CD4-positive, alpha-beta T cell (primary cell): ENCODE results near the gene SH3YL1. TPM values are rescaled to one million over a fixed set of nuclear protein-coding genes. Genes with fewer than 3 reads are reported as not detected.

Experiments used
- ATAC-seq: fragments of 200-7000 bp; cut with Tn5 transposase; one replicate; pipeline ENCODE4 v1.10.0; 2022; ENCODE audit warnings: mild to moderate bottlenecking; ENCODE audit not compliant: poor library complexity
- CTCF ChIA-PET: fragments of 350-600 bp; sonication (Branson Sonifier 250); formaldehyde crosslinking; loops from one replicate; lab custom pipeline; 2021; ENCODE audit warnings: antibody characterized with exemption, inconsistent platforms; lab: Charles Lee
- POLR2A ChIA-PET: fragments of 350-600 bp; sonication (Branson Sonifier 250); formaldehyde crosslinking; loops from one replicate; lab custom pipeline; 2021; ENCODE audit warnings: antibody characterized with exemption, inconsistent platforms; lab: Charles Lee
- DNase-seq, 14 experiments: peaks; one replicate each; pipeline ENCODE4 v3.0.0-alpha.2; 2013 to 2020; ENCODE audit warnings: mixed read lengths in 2 of 14
- H3K27ac ChIP-seq, 2 donors: one replicate each; pipeline versions ENCODE4 v1.5.1 to v1.7.0; 2013; ENCODE audit warnings: low read length in 2 of 2, low read depth in 1 of 2, mild to moderate bottlenecking in 1 of 2
- H3K27me3 ChIP-seq, 2 experiments: 1 replicate in 1 of 2; 2 replicates in 1 of 2; pipeline versions ENCODE4 v1.6.1 to v1.7.0; 2013; ENCODE audit warnings: low read length in 2 of 2, control low read depth in 1 of 2, mild to moderate bottlenecking in 1 of 2, moderate library complexity in 1 of 2; ENCODE audit not compliant: insufficient read depth in 2 of 2, control insufficient read depth in 1 of 2
- H3K36me3 ChIP-seq: one replicate; pipeline ENCODE4 v1.6.1; 2013; ENCODE audit warnings: low read length, control low read depth; ENCODE audit not compliant: insufficient read depth
- H3K4me1 ChIP-seq: one replicate; pipeline ENCODE4 v1.6.1; 2013; ENCODE audit warnings: low read length, control low read depth; ENCODE audit not compliant: insufficient read depth
- H3K4me3 ChIP-seq: one replicate; pipeline ENCODE4 v1.5.1; 2013; ENCODE audit warnings: mild to moderate bottlenecking, low read length, moderate library complexity
- H3K9me3 ChIP-seq, 2 experiments: 1 replicate in 1 of 2; 2 replicates in 1 of 2; pipeline versions ENCODE4 v1.6.1 to v1.7.0; 2013; ENCODE audit warnings: low read length in 2 of 2, mild to moderate bottlenecking in 2 of 2, control low read depth in 1 of 2, moderate library complexity in 1 of 2; ENCODE audit not compliant: control insufficient read depth in 1 of 2, insufficient read depth in 1 of 2
- H3K27ac Mint-ChIP-seq: one replicate; pipeline ENCODE4 v1.8.0; 2020; ENCODE audit warnings: mixed read lengths
- H3K27me3 Mint-ChIP-seq: one replicate; pipeline ENCODE4 v1.8.0; 2021; ENCODE audit warnings: mixed read lengths
- H3K36me3 Mint-ChIP-seq: one replicate; pipeline ENCODE4 v1.8.0; 2021; ENCODE audit warnings: low read depth, mixed read lengths
- H3K4me1 Mint-ChIP-seq: one replicate; pipeline ENCODE4 v1.8.0; 2021; ENCODE audit warnings: low read depth, mixed read lengths
- H3K4me3 Mint-ChIP-seq: one replicate; pipeline ENCODE4 v1.8.0; 2020; ENCODE audit warnings: mild to moderate bottlenecking, mixed read lengths
- H3K9me3 Mint-ChIP-seq: one replicate; pipeline ENCODE4 v1.8.0; 2020; ENCODE audit warnings: mixed read lengths
- intact Hi-C, 2 experiments: fragments of 100-400 bp; cut with DNase I in 1 of 2; cut with micrococcal nuclease in 1 of 2; formaldehyde crosslinking; loops; one replicate each; pipeline versions ENCODE4 v1.15.1 to v1.9.0; 2023 to 2025; cut with DNase I, micrococcal nuclease
- total RNA-seq, 174 experiments: library from RNA in 2 of 174; stranded (reverse) in 2 of 174; gene quantifications; one replicate each; pipeline ENCODE4 v1.2.3 and lab custom pipeline; 2021 to 2026
- TF ChIP-seq, protein P1 (sequence below): fragments of 200-600 bp; IDR thresholded peaks from one replicate; pipeline ENCODE4 v1.8.0; 2022; ENCODE audit warnings: antibody characterized with exemption, mild to moderate bottlenecking

The SH3YL1 gene
- total RNA-seq, 2 experiments from 2014 or later = 59.7 to 61.9 TPM

DNA sequence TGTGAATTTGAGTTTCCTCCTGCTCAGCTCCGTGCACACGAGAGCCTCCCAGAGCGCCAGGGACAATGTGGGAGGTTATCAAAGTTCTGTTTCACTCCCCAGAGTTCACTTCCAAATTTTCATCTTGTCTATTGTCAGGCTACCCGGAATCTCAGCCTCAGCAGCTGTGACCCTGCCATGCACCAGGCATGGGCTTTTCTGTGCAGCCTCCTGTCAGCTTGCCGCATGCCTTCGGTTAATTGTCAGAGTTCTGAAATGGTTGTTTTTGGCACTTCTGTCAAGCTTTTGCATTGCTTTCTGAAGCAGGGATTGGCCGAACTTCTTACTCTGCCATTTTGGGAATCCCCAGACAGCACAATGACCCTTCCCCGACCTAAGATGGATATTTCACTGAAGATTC, 60.4 kb downstream of the SH3YL1 start:
- intact Hi-C loops = loop anchor here in 1 of 2 experiments (2.0 kb wide), 1 partner anchor 21 kb away; no protein-coding TSS in a partner anchor
- Histone ChIP-seq H3K27ac (no peak overlapping the region), H3K9me3 (peaks cover 0 to 3% of the 10 kb centered on the region in 2 experiments), H3K27me3 (no peaks in the 10 kb centered on the region), H3K36me3 (no peaks in the 10 kb centered on the region), H3K4me3 (no peak overlapping the region), H3K4me1 (peaks cover 10% of the 10 kb centered on the region)
- ChIA-PET POLR2A (interaction anchor here (2.4 kb wide), 1 partner anchor 27 kb away, joined by 13 read pairs; no protein-coding TSS in a partner anchor), CTCF (no interaction called here)
- Mint-ChIP-seq H3K4me3 (no peak overlapping the region), H3K4me1 (peaks cover 20% of the 10 kb centered on the region), H3K27me3 (no peaks in the 10 kb centered on the region), H3K36me3 (no peaks in the 10 kb centered on the region), H3K27ac (no peak overlapping the region), H3K9me3 (no peaks in the 10 kb centered on the region)
- DNase-seq (no peak), ATAC-seq (no peak)
- TF ChIP-seq, protein P1, sequence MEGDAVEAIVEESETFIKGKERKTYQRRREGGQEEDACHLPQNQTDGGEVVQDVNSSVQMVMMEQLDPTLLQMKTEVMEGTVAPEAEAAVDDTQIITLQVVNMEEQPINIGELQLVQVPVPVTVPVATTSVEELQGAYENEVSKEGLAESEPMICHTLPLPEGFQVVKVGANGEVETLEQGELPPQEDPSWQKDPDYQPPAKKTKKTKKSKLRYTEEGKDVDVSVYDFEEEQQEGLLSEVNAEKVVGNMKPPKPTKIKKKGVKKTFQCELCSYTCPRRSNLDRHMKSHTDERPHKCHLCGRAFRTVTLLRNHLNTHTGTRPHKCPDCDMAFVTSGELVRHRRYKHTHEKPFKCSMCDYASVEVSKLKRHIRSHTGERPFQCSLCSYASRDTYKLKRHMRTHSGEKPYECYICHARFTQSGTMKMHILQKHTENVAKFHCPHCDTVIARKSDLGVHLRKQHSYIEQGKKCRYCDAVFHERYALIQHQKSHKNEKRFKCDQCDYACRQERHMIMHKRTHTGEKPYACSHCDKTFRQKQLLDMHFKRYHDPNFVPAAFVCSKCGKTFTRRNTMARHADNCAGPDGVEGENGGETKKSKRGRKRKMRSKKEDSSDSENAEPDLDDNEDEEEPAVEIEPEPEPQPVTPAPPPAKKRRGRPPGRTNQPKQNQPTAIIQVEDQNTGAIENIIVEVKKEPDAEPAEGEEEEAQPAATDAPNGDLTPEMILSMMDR = no peak

DNA sequence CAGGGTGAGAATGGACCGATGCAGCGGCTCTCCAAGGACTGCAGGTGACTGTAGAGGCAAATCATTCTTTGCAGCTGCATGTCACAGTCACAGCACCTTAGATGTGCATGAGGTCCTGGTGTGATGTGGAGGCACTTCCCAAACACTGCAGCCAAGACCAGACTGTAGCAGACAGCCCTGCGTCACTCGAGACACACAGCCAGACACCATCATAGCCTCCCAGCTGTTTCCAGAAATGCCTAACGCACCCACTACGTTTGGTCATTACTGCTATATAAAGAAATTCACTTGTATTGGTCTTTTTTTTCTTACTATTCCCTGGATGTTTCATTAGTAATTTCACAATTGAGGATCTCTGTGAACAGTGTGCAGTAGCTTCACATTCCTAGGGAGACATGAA, 60.9 kb downstream of the SH3YL1 start:
- peaks cover 20% of the 10 kb centered on the region for H3K4me1 Mint-ChIP-seq
- peaks cover 10% of the 10 kb centered on the region for H3K4me1 ChIP-seq
- no peaks in the 10 kb centered on the region for H3K36me3 Mint-ChIP-seq
- no peaks in the 10 kb centered on the region for H3K27me3 Mint-ChIP-seq
- H3K4me3 ChIP-seq = no peak overlapping the region
- H3K27ac Mint-ChIP-seq = peak overlapping the region; percentile 50
- no peak overlapping the region for H3K27ac ChIP-seq
- CTCF ChIA-PET = no interaction called here
- TF ChIP-seq, protein P1 = no peak
- peaks cover 0 to 3% of the 10 kb centered on the region in 2 experiments for H3K9me3 ChIP-seq
- intact Hi-C loops = loop anchor here in 1 of 2 experiments (2.0 kb wide), 1 partner anchor 20 kb away; no protein-coding TSS in a partner anchor
- peak; percentile 26 for ATAC-seq
- H3K9me3 Mint-ChIP-seq = no peaks in the 10 kb centered on the region
- no peak for DNase-seq
- peak overlapping the region; percentile 59 for H3K4me3 Mint-ChIP-seq
- H3K36me3 ChIP-seq = no peaks in the 10 kb centered on the region
- no peaks in the 10 kb centered on the region for H3K27me3 ChIP-seq
- POLR2A ChIA-PET = interaction anchor here (1.0 to 2.4 kb wide), 2 partner anchors 26 to 228 kb away, joined by 3 to 13 read pairs; no protein-coding TSS in a partner anchor

DNA sequence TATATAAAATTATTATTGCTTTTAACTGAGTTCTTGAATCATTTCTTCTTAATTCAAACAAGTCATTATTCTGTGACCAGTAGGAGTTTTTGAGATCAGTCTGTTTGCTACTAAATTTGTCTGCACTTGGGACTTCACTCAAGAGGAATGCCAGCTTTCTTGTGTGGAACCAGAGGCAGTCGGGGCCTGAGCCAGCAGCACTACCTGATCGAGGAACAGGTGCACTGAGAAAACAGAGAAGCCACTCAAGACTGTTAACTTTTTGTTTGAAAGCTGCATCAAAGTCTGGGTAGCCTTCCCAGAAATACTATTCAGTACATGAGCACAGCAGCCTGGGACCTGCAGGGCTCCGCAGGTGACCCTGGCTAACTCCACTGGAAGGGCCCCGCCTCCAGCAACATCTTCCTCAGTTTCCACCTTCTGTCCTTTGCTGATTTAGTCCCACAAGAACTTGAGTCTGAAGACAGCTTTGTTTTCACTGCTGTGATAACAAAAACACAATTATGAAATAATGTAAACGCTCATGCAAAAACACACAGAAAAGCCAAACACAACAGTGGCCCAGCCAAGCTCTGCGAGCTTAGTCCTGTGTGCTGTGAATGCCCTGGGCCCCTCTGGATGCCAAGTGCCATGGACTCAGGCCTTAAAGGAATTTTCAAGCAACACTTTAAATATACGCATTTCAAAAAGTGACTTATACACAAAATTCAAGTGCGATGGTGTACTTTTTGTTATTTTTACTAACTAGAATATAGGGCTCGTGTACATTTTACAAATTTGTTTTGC, 62.0 kb downstream of the SH3YL1 start:
- peaks cover 20% of the 10 kb centered on the region for H3K4me1 Mint-ChIP-seq
- Histone ChIP-seq H3K4me3 (no peak overlapping the region), H3K36me3 (no peaks in the 10 kb centered on the region), H3K9me3 (peaks cover 0 to 3% of the 10 kb centered on the region in 2 experiments), H3K27ac (no peak overlapping the region), H3K27me3 (no peaks in the 10 kb centered on the region), H3K4me1 (peaks cover 10% of the 10 kb centered on the region)
- H3K4me3 Mint-ChIP-seq = no peak overlapping the region
- no peaks in the 10 kb centered on the region for H3K27me3 Mint-ChIP-seq
- peak overlapping the region; percentile 50 for H3K27ac Mint-ChIP-seq
- intact Hi-C loops = loop anchor here in 1 of 2 experiments (2.0 kb wide), 1 partner anchor 19 kb away; no protein-coding TSS in a partner anchor
- no peaks in the 10 kb centered on the region for H3K9me3 Mint-ChIP-seq
- DNase-seq (no peak), ATAC-seq (no peak)
- ChIA-PET POLR2A (interaction anchor here (1.0 to 2.4 kb wide), 2 partner anchors 25 to 229 kb away, joined by 3 to 13 read pairs; no protein-coding TSS in a partner anchor), CTCF (no interaction called here)
- H3K36me3 Mint-ChIP-seq = no peaks in the 10 kb centered on the region
- TF ChIP-seq, protein P1 = no peak
